ENCODE measurements around the gene NTNG2.

DNA sequence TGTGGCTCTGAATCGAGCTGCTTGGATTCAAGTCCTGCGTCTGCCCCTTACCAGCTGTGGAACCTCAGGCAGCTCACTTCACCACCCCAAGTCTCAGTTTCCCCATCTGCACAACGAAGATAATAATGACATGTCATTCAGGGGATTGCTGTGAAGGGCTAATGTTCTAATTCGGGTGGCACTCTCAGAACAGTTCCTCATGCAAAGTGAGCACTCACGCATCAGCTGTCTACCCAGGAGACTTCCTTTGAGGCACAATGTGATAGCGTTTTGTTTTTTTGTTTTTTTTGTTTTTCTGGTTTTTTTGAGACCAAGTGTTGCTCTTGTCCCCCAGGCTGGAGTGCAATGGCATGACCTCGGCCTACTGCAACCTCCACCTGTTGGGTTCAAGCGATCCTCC lies 56.4 kb downstream of the NTNG2 start:
- TF ChIP-seq POLR2A (IDR thresholded peaks at IDR 0.05): no peak
- TF ChIP-seq, protein P1, sequence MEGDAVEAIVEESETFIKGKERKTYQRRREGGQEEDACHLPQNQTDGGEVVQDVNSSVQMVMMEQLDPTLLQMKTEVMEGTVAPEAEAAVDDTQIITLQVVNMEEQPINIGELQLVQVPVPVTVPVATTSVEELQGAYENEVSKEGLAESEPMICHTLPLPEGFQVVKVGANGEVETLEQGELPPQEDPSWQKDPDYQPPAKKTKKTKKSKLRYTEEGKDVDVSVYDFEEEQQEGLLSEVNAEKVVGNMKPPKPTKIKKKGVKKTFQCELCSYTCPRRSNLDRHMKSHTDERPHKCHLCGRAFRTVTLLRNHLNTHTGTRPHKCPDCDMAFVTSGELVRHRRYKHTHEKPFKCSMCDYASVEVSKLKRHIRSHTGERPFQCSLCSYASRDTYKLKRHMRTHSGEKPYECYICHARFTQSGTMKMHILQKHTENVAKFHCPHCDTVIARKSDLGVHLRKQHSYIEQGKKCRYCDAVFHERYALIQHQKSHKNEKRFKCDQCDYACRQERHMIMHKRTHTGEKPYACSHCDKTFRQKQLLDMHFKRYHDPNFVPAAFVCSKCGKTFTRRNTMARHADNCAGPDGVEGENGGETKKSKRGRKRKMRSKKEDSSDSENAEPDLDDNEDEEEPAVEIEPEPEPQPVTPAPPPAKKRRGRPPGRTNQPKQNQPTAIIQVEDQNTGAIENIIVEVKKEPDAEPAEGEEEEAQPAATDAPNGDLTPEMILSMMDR (IDR thresholded peaks at IDR 0.05): no peak
